Glomerular visceral epithelial cell (primary cell): ENCODE measurements around the gene VPS13A.
"Not testable (repeated sequence)": the region's sequence is repeated elsewhere in the genome, so short reads cannot be mapped to it uniquely, and the experiment has no call there.

ENCODE experiments used
- DNase-seq: peaks from one replicate; pipeline ENCODE4 v3.0.0-alpha.2; 2016; ENCODE audit errors: extremely low spot score

Gene VPS13A

DNA sequence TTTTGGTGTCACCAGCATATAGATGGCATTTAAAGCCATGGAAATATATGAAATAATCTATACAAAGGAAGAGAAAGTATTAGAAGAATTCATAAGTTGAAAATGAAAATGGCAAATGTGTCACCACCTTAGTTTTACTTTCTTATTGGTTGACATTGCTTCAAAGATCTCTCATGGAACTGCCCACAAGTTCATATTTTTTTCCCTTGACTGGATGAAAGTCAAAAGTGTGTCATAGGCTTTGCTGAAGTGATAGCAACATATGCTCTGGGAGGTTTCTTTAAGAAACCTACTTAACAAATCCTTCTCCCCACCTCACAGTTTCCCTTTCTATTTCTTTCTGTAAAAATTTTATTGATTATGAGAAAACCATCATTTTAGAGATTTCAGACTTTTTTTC lies 127.2 kb downstream of the VPS13A start:
- DNase-seq = no peak

- no peak for DNase-seq
These were observed 128.5 kb downstream of the VPS13A start for GRCh38 chr9:77305622-77306400.

DNA sequence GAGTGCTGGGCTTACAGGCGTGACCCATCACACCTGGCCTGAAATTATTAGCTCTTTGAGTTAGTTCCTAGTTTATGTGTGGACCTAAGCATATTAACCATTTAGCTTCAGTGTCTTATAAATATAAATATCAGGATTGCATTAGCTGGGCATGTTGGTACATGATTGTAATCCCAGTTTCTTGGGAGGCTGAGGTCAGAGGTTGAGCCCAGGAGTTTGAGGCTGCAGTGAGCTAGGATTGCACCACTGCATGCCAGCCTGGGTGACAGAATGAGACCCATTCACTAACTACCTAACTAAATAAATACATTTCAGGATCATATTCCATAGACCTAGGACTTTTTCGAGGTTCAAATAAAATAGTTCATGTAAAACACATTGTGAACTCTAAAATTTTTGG lies 129.8 kb downstream of the VPS13A start:
- no peak for DNase-seq

DNA sequence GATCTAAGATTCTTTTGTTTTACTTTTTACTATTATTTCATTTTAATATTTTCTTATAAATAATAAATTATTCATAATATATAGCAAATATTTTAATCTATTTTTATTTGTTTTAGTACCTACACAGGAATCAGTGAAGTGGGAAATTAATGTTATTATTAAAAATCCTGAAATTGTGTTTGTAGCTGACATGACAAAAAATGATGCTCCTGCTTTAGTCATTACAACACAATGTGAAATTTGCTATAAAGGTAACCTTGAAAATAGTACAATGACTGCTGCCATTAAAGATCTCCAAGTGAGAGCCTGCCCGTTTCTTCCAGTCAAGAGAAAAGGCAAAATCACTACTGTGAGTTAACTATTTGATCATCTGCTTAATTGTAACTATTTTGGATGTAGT lies 138.7 kb downstream of the VPS13A start:
- DNase-seq = no peak

DNA sequence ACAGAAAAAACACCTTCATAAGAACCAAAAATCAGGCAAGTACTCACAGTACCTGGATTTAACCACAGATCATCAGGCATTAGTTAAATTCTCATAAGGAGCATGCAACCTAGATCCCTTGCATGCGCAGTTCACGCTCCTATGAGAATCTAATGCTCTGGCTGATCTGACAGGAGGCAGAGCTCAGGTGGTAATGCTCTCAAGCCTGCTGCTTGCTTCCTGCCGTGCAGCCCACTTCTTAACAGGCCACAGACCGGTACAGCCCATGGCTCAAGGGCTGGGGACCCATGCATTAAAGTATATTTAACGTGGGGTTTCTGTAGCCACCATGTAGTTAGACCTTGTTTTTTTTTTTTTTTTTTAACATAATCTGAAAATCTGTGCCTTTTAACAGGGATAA lies 147.7 kb downstream of the VPS13A start:
- DNase-seq = no peak

DNA sequence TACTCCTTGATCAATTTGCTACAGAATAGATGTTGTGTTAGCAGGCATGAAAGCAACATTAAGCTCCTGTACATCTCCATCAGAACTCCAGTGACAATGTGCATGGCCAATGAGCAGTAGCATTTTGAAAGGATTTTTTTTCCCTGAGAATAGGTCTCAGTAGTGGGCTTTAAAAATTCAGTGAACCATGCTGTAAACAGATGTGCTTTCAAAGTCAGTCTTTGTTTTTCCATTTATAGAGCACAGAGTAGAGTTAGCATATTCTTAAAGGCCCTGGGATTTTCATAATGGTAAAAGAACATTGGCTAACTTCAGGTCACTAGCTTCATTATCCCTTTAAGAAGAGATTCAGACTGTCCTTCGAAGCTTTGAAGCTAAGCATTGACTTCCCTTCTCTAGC lies 150.8 kb downstream of the VPS13A start:
- no peak for DNase-seq

- DNase-seq = no peak
These were observed 192.7 kb downstream of the VPS13A start for GRCh38 chr9:77370064-77370463.

GRCh38 chr9:77374266-77374665 lies 196.9 kb downstream of the VPS13A start:
- no peak for DNase-seq

- DNase-seq = peak; percentile 11
These were observed 198.7 kb downstream of the VPS13A start for GRCh38 chr9:77375956-77376532.

- peak; percentile 12 for DNase-seq
These were observed 207.1 kb downstream of the VPS13A start for GRCh38 chr9:77384406-77384805.

DNA sequence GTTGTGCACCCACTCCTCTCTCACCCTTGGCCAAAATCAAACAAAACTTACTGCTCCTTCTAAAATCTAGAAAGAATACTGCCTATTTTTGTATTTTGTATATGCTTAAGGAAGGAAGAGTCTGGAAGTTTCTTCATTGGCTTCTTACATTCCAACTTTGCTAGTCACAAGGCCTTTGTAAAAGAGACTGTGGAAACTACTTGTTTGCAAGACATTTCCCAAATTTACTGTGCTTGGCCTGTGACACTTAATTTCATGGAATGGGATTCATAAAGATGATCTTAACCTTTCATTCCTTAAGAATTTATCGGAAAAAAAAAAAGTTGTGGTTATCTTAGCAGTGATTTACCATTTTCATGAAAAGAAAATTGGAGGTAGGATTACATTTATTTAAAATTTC lies 208.9 kb downstream of the VPS13A start:
- no peak for DNase-seq

GRCh38 chr9:77391834-77392233 lies 214.5 kb downstream of the VPS13A start:
- DNase-seq = no peak

DNA sequence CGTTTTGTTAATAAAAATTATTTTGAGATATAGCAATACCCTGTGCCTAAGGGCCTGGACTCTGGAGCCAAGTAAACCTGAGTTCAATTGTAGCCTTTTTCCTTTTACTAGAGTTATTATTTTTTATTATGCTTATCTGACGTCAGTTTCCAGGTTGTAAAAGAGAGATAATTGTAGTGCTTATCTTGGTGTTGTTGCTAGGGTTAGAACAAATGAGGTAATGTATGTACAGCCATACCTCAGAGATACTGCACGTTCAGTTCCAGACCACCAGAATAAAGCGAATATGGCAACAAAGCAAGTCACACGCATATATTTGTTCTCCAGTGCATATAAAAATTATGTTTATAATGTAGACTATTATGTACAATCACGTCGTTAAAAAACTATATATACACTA lies 215.0 kb downstream of the VPS13A start:
- no peak for DNase-seq

DNA sequence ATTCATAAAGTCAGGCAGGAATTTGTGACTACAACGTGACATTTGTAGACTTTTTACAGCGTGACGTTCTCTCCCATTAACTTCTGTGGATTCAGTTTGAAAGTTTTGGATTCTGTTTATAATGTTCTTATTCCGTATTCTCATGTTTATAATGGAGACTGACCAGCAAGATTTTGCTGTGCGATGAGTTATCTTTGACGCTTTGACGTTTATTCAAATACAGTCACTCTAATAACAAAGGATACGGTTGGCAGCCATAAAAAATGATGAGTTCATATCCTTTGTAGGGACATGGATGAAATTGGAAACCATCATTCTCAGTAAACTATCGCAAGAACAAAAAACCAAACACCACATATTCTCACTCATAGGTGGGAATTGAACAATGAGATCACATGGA lies 221.2 kb downstream of the VPS13A start:
- not testable (repeated sequence) for DNase-seq

DNA sequence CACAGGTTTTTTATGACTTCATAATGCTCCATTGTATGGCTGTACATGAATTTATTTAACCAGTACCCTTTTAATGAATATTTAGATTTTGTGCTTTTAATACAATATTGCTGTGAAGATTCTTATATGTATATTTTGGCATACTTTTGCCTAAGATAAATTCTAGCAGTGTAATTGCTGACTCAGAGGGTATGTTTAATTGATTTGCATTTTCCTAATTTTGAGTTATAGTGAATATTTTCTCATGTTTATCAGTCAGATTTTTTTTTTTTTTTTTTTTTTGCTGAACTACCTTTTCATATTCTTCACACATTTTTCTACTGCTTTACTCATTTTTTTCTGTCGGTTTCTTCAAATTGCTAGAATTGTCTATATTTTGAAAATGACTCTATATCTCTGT lies 222.6 kb downstream of the VPS13A start:
- DNase-seq = no peak

DNA sequence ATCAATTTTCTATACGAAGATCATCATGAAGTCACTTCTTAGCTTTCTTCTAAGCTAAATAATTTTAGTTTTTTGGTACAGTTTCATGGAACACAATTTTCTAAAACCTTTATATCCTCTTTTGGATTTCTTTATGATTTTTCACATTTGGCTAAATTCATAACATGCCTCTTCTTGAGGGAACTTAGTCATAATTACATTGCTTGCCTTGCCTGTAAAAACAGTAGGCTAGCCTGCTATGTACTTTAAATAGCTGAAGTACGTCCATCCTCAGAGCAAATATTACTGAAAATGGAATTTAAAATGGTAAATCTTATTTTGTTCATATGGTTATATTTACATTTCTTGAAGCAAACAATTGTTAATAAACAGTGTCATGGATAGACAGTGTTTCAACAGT lies 225.0 kb downstream of the VPS13A start:
- no peak for DNase-seq

- no peak for DNase-seq
These were observed 225.9 kb downstream of the VPS13A start for GRCh38 chr9:77403239-77403638.

- not testable (repeated sequence) for DNase-seq
These were observed 231.2 kb downstream of the VPS13A start for GRCh38 chr9:77408521-77408920.

- no peak for DNase-seq
These were observed 240.2 kb downstream of the VPS13A start for GRCh38 chr9:77417566-77417965.

GRCh38 chr9:77418226-77418625 lies 240.9 kb downstream of the VPS13A start:
- no peak for DNase-seq

DNA sequence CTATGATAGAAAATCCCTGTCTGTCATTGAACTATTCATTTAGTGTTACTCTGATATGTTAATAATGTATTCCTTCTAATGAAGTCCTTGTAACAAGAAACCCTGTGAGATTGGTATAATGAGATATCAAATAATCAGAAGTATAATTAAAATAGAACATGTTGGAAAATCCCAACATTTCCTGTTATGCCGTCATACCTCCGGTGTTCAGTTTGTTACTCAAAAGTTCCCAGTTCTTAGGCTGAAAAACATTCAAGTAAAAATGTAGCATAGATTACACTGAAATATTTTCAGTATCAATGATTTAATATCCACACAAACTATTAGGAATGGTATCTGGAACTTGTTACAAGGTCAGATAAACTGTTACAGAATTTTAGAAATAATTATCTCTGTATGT lies 243.3 kb downstream of the VPS13A start:
- no peak for DNase-seq

GRCh38 chr9:77421506-77422265 lies 244.4 kb downstream of the VPS13A start:
- DNase-seq = peak; percentile 27

GRCh38 chr9:77422969-77423368 lies 245.6 kb downstream of the VPS13A start:
- no peak for DNase-seq
